NCI-H446 (cell line): ENCODE measurements around the gene FHIT.

ENCODE experiments used
- DNase-seq, 2 experiments: peaks; one replicate each; lab custom pipeline; 2025; lab: John Stamatoyannopoulos, UW

FHIT gene

DNA sequence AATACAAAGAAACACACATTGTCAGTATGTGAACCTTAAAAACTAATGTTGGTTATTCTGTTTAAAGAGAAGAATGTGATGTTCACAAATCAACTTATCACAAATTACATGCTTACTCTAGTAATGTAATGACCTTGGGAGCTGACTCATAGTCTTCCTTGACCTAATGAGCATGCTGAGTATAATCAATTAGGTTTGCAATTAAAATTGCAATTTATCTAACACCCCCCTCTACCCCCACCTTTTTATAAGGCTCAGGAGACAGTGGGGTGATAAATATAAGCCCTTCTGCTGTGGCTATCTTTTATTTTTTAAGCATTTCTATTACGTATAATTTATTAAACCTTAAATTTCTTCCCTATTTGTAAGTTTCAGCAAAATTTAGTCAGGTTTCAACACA, 1253.7 kb downstream of the FHIT start:
- DNase-seq, result no peak

DNA sequence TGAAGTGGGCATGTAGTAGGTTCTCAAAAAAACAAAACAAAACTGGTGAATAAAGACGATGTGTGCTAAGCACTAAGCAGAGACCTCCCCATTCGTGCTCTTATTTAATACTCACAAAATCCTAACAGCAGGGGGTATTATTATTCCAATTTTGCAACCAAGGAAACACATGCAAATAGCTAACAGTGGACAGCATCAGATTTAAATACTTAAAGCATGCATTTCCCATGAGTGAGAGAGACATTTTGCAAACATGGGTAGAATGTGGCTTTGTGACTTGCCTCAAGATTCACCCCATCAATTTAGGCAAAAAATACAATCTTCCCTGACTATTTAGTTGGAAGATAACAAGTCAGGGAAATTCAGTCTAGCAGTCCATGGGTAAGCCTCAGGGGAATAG, 1255.2 kb downstream of the FHIT start:
- no peak for DNase-seq

DNA sequence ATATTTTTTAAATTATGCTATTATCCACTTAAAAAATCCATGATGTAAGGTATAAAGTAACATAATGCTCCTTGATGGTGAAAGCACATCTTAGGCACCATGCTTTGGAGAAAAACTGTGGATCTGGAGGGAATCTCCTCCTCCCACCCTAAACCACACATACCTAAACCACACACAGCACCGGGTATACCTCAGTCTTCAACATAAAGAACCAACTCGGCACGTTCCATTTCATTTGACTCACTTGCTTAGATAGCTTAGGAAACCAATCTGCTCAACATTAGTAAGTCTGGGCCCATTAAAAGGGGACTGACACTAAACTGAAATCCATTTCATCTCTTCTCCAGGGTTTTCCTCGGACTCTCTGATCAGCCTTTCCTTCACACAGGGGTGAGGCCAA, 1255.7 kb downstream of the FHIT start:
- no peak for DNase-seq

DNA sequence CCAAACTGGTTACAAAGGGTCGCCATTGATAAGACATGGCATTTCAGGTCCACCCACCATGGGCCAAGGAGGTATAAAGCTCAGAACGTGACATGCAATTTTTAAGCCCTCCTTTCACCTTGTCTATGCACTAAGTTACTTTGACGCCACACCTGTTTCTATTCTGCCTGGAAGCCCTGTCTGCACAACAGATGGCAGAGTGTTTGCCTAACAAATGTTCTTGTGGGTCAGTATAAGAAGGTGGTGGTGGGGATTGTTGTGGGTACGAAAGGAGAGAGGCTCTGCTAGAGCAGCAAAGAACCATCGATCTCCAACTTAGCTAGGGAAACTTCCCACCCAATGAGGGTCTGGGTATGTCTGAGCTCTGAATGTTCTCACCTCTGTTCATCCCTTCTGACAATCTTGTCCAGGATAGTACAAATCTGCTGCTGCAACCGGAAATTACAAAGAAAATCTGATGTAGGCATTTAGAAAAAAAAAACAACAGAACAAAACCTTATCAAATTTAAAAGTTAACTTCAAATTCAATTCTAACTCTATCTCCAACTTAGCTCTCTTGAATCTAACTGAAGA, 1256.4 kb downstream of the FHIT start:
- DNase-seq, result no peak

DNA sequence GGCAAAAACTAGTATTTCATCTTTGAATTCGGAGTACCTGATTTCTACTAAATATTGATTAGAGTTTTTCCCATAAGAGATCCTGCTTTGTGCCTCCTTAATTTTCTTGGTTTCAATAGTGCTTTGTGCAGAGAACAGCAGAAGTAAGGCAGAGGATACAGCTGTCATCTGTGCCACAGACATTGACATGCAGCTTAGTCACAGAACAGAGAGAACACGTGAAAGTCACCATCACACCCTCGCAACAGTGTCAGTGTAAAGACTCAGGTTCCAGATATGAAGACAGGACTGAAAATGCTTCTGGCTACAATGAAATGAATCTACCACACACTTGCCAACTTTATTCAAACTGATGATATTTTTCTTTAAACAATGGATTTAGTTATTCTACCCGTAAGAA, 1258.7 kb downstream of the FHIT start:
- DNase-seq, result no peak

DNA sequence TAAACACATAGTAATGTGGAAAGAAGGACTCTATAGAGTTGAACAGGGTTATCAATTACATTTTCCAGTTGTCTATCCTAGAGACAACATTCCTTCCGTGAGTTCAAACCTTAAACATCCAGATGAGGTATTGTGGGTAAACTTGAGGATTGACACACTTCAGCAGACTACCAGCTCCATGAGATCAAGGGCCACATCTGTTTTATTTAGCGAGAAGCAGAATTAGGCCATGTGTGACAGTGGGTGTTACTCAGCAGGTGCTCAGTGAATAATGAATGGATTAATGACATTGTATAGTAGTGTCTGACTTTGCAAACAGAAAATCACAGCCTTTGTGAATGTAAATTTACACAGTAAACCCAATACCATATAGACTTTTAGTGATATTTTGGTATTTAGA, 1260.3 kb downstream of the FHIT start:
- DNase-seq, result no peak

DNA sequence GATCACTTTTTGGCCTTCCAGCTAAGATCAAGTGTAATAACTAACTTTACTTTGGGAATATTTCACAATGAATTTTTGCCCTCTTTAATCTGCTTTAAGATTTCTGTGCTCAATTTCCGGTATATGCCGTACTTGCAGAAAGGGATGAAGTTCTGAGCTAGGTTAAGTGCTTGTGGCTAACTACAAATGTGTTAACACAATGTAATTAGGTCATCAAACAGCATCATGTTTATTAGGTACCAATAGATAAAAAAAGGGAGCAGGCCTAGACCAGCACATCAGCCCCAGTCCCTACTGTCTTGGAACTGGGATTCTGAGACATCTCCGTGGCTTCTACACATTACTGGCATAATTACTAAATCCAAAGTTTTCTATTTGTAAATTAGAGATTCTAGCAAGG, 1268.7 kb downstream of the FHIT start:
- no peak for DNase-seq

DNA sequence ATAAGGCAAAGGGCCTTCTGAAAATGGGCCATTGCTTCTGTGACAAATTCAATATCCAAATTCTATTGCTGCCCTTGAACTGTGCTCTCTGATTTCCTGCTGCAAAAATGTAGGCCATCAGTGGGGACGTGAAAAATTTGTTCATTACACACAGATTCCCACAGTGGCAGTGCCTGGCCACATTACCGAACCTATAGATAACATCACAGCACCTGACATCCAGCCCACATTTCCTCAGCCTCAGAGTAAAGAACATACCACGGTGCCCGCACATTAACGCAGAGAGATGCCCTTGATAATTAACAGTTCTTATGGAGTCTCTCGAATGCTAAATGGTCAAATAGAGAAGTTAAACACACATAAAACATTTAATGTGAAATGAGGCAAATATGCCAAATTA, 1269.9 kb downstream of the FHIT start:
- DNase-seq, result no peak

DNA sequence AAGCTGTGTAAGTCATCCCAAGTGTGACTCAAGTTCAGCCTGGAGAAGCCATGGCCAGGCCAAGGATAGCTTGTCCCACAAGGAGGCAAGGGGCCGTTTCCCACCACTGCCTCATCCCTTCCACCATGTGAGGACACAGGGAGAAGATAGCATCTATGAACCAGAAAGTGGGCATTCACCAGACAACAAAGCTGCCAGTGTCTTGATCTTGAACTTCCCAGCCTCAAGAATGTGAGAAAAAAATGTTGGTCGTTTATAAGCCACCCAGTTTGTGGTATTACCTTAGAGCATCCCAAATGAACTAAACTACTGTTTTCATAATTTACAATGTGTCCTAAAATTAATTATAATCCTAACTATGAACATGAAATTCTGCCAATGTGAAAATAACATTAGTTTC, 1270.7 kb downstream of the FHIT start:
- DNase-seq, result no peak

DNA sequence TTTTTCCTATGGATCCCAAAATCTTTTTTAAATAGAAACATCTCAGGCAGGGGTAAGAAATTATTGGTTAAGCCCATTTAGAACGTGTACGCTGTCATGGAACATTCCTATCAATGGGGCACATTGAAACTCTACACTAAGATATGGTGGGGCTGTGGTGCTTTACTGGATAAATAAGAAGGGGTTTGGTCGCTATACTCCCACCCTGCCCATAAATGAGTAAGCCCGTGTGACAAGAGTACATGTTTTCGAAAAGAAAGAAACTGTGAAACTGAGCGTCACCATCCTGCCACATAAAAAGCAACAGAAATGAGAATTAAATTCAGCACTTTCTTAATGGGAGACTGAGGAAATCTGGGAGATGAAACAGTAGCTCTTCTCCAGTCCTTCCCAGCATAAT, 1271.7 kb downstream of the FHIT start:
- no peak for DNase-seq

DNA sequence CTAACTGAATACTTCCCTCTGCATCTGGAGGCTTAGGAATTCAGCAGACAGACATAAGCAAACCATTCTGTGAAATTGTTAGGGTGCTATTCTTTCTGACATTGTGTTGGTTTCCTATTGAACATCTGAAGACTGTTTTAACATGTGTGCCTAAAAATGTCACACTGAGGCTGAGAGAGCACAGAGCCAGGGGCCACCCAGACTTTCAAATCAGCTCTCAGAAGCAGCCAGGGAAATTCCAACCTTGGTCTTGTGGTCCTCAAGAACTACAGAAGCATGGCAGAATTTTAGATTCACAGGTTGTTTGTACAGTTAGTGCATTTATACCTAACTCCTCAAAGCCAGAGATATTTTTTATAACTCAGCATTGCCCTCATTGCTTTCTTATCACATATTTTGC, 1272.3 kb downstream of the FHIT start:
- DNase-seq, result no peak

DNA sequence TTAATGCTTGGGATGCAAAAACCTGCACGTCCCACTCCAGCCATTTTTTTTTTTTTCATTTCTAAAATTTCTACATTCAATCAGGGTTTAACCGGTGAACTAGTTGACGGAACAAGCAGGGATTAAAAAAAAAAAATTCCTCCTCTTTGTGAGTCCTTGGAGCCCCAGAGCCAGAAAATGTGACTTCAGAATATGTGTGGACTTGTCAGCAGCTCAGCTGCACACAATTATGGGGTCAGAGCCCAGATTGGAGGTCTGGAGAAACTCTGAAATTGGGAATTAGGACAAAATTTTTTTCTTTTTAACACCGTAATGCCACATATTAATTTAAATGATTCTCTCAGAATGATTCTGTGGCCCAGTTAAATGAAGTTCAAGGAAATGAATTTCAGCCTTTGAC, 1280.5 kb downstream of the FHIT start:
- no peak for DNase-seq

DNA sequence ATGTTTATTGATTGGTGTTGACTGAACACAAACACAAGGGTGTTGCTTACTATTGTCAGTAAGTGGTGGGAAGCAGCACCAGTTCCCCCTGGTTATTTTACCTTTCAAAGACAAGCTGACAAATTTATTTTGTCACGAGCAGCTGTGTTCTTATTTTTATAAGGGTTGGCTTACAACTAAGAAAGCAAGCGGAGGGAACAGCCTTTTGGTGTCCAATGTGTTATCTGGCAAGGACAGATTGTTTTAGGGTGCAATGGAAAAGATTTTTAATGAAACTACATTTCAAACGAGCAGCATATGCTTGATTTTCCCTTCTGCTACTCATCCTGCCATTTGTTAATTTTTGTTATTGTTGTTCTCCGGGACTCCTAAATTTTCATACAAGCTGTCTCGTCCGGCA, 1280.9 kb downstream of the FHIT start:
- no peak for DNase-seq

DNA sequence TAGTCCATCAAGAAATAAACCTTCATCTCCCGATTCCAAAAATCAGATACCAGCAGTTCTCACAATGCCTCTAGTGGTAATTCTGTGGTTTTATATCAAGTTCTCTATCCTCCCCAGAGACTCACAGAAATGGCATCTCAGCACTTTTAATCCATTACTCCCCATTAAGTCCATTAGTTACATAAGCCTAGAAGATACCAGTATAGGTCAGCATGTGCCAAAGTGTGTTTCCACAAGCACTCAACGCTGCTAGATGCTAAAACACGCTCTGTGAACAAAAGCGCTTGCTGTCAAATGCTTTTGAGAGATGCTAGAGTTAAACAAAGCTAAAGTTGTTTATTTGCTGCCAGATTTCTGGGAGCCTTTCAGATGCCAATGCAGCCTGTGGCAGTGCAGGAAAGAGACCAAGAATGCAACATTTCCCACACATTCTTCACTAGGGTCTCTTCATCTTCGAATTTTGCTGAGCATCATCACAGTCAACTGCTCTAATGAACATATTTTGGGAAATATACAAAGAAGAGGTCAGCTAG, 1282.7 kb downstream of the FHIT start:
- DNase-seq, result no peak

DNA sequence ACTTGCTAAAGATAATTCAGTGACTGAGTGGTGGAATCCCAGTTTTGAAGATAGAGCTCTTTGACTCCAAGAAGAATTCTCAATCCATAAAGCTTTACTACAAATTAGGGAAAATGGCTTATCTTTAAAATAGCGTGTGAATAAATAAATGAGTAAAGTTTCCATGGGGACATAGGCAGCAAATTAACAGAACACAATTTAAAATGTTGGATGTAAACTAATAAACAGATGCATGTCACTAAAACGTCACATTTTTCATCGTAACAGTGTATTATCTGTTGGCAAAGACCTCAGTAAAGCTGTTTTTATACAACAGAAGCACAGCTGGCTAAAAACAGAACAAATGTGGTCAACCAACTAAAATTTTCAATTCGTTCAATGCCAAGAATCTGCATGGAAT, 1287.6 kb downstream of the FHIT start:
- DNase-seq, result no peak

DNA sequence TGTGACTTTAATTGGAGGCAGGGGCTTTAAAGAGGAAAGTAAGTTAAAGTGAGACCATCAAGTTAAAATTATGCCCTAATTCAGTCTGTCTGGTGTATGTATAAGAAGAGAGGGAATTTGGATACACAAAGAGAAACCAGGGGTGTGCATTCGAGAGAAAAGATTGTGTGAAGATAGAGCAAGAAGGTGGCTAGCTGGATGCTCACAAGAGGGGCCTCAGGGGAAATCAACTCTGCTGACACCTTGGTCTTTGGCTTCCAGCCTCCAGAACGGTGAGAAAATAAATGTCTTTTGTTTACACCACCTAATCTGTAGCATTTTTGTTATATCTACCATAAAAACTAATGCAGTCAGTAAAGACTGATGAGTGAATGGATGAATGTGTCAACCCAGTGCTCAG, 1294.1 kb downstream of the FHIT start:
- no peak for DNase-seq

DNA sequence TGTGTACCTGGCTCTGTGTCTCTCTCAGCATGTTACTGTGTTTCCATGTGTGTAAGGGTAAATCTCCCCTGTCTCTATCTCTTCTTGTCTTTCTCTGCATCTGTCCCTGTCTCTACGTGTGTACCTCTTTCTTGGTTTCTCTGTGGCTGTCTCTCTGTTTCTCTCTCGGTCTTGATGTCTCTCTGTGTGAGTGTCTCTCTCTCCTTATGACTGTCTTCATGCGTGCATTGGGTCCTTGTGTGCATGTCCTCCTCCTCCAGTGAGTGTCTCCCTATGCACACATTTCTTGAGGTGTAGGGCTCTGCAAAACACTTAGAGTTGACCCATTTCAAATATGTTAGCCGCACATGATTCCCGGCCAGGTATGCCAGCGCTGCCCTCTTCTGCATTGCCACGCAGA, 1298.1 kb downstream of the FHIT start:
- no peak for DNase-seq

DNA sequence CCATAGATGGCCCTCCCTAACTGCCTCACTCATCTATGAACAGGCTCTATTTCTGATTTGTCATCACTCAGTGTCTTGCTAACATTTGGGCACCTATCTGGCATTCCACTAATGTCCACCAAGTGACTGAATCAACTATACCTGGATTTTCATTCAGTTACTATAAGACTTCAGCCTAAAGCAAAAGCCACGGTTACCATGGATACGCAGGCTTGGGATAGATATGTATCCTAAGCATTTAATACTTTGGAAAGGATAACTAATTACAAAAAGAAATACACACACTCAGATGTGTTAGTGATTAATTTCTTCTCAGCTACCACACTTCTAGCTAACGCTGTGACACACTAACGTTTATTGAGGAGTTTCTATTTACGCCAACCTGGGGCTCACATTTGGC, 1301.9 kb downstream of the FHIT start:
- DNase-seq, result no peak

DNA sequence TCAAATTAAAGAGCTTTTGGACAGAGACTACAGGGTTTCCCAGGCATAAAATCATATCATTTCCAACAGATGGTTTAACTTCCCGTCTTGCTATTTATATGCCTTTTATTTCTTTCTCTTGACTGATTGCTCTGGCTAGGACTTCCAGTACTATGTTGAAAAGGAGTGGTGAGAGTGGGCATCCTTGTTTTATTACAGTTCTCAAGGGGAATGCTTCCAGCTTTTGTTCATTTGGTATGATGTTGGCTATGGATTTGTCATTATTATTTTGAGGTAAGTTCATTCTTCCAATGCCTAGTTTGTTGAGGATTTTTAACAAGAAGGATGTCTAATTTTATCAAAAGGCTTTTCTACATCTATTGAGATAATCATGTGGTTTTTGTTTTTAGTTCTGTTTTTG, 1304.9 kb downstream of the FHIT start:
- DNase-seq, result no peak

DNA sequence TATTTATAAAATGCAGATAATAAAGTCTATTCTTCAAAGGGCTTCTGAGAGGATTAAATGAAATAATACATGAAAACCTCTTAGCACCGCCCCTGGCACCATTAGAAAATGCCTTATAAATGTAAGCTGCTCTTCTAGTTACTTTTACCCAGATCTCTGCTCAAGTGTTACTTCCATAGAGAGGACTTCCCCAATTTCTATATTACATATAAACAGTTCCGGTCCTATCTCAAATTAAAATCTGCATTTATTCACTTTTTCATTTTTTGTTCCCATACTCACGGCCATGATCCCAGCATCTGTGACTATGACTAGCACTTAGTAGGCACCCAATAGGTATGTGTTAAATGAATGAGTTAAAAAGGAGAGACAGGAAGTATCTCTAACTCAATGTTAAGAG, 1310.5 kb downstream of the FHIT start:
- no peak for DNase-seq

DNA sequence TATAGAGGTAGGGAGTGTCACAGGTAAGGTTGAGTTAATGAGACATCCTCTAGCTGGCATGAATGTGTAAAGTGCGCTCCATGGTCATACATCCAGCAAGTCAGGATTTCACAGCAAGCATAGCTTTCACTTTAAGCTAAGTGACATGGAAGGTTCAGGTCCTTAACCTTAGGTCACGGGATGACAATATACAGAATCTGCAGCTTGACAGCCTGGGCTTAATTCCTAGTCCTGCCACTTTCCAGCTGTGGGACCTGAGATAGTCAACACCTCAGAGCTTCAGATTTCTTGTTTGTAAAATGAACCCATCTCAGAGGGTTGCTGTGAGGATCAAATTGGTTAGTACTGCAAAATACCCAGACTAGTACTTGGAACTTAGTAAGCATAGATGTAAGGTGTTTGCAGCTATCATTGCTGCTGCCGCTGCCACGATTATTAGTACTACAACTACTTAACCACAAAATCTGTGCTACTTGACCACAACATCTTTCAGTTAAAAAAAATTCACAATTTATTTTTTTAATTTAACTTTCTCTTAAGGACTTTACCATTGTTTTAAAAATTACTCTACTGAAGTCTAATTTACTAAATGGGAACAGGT, 1311.3 kb downstream of the FHIT start:
- DNase-seq, result no peak

DNA sequence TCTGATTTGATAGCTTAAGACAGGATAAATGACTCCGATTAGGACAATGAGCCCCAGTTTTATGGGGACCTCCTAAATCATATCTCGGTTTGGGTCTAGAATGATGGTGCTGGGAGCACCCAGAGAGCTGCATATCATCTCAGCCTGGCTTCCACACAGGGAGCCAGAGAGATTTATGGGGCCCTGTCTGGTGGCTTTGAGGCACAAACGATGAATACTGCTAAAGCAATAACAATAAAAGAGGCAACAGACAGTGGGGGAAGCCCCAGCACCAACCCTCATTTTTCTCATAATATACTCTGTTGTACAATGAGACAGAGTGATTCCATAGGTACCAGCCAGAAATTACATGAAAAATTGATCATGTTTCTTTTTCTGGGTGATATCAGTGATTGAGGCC, 1312.4 kb downstream of the FHIT start:
- no peak for DNase-seq

DNA sequence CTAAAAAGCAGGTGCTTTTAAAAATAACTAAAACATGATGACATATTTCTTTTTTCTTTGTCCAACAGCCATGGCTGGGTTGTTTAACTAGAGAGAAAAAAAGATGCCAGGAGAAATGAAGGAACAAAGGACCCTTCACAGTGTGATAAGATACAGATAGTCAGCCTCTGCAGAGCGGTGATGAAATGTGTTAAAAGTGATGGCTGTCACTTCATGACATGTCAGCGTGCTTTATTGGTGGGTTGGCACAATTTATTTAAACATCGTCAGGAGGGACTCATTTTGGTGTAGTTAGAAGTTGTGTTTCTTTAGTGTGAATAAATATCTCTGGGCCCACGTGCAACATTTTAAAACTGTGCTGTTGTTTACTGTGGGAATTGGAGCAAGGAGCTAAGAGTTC, 1314.1 kb downstream of the FHIT start:
- no peak for DNase-seq

DNA sequence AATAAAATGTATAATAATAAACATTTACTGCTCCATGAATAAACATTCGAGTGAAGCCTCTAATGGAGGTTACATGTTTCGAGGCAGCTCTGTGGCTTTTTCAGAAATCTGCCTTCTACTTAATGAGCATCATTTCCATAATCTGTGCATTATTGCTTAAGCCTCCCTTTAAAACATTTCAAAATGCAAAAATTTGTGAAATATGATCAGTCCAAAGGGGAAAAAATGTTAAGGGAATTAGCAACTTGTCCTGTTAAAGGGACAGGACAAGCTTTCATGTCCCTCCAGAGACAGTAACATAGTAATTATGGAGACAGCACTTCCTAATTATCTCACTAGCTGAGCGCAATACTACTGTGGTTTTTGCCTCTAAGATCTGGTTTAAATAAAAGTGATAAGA, 1314.8 kb downstream of the FHIT start:
- DNase-seq, result no peak
